ENCODE results near the gene GCDH. TPM values are rescaled to one million over a fixed set of nuclear protein-coding genes. Genes with fewer than 3 reads are reported as not detected.

The GCDH gene
- total RNA-seq, 2 experiments from 2014 or later: 31.5 to 48.7 TPM

DNA sequence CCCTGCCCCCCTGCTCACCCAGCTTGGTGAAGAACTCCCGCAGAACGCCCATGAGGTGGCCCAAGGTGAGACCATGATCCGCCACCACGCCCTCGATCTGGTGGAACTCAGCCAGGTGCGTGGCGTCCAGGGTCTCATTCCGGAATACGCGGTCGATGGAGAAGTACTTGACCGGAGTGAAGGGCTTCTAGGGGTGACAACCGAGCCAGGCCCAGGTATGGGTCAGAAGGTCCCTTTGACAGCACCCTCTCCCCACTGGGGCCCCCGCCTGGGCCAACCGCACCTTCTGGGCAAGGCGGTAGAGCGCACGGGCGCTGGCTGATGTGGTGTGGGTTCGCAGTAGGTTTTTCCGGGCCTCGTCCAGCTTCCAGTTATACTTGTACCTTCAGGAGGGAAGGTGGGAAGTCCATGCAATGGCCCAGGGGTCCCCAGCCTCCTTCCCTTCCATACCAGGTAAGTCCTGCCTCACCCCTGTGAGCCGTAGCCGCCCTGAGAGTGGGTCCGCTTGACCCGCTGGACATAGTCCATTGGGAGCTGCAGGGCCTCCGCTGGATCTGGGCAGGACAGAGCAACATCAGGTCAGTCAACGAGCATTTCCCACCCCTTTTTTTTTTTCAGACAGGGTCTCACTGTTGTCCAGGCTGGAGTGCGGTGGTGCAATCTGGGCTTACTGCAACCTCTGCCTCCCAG, 33.8 kb downstream of the GCDH start:
- CTCF ChIA-PET (ENCODE audit: unreplicated experiment): no interaction called here
- POLR2A ChIA-PET: no interaction called here
- BruUV-seq (replicated peaks): no TSS peak
- DNase-seq (ENCODE audit: low spot score): no peak
- H3K4me1 ChIP-seq (ENCODE audit: insufficient read depth, low read length, poor library complexity, severe bottlenecking): no peaks in the 10 kb centered on the region
- H3K79me2 ChIP-seq (ENCODE audit: insufficient read depth, low read depth, low read length): no peaks in the 10 kb centered on the region
- intact Hi-C loops (cut with micrococcal nuclease; ENCODE audit: unreplicated experiment): no loop called here
- H3K9me3 ChIP-seq (ENCODE audit: low read length): no peaks in the 10 kb centered on the region
- no peak for TF ChIP-seq CTCF (conservative IDR thresholded peaks at IDR 0.05; ENCODE audit: low read length)
- no peak for TF ChIP-seq EZH2phosphoT487 (IDR thresholded peaks at IDR 0.05; ENCODE audit: borderline replicate concordance, low read depth, low read length)
- H3K4me2 ChIP-seq (ENCODE audit: low read length): no peak overlapping the region
- H3K27ac ChIP-seq (ENCODE audit: low read depth, low read length, poor library complexity, severe bottlenecking): no peak overlapping the region
- H3K9me2 ChIP-seq (ENCODE audit: insufficient read depth, low read length): no peaks in the 10 kb centered on the region
- H2AFZ ChIP-seq (ENCODE audit: low read length): no peak overlapping the region
- H3K36me3 ChIP-seq (ENCODE audit: insufficient read depth, low read length): peaks cover 84% of the 10 kb centered on the region
- H3K4me3 ChIP-seq (ENCODE audit: low read depth, low read length, poor library complexity, severe bottlenecking): no peak overlapping the region
- no peaks in the 10 kb centered on the region for H4K20me1 ChIP-seq (ENCODE audit: insufficient read depth, low read length)

DNA sequence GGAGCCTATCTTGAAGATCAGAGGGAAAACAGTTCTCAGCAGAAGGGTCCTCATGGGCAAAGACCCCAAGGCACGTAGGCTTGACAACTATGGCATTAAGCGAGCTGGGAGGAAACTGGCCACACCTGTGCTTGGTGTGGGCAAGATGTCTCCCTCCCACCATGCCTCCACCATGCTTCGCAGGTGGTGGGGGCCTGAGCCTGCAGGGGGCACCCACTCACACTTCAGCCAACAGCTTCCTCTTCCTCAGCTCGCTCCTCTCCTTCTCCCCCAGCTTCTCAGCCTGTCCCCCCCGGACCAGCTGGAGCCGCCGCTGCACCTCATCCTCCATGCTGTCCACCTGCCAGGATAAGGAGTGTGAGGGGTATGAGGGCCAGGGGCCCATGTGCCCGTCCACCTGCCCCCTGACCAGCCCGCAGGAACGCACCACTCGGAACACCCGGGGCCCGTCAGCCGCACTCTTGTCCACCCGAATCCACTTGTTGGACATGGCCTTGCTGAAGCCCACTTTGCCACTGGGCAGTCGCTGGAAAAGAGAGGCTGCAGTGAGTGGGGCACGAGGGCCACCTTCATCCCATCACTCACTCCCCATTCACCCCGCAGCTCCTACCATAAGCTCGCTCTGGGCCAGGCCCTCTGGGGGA, 39.2 kb downstream of the GCDH start:
- Histone ChIP-seq H3K4me2 (ENCODE audit: low read length) (no peak overlapping the region), H3K79me2 (ENCODE audit: insufficient read depth, low read depth, low read length) (peaks cover 26% of the 10 kb centered on the region), H4K20me1 (ENCODE audit: insufficient read depth, low read length) (peaks cover 8% of the 10 kb centered on the region; the same call in 1 of the 2 replicates), H3K9me2 (ENCODE audit: insufficient read depth, low read length) (no peaks in the 10 kb centered on the region), H3K4me3 (ENCODE audit: low read depth, low read length, poor library complexity, severe bottlenecking) (no peak overlapping the region), H2AFZ (ENCODE audit: low read length) (no peak overlapping the region), H3K36me3 (ENCODE audit: insufficient read depth, low read length) (peaks cover 61% of the 10 kb centered on the region), H3K4me1 (ENCODE audit: insufficient read depth, low read length, poor library complexity, severe bottlenecking) (peaks cover 18% of the 10 kb centered on the region), H3K9me3 (ENCODE audit: low read length) (no peaks in the 10 kb centered on the region), H3K27ac (ENCODE audit: low read depth, low read length, poor library complexity, severe bottlenecking) (no peak overlapping the region)
- no TSS peak for BruUV-seq (replicated peaks)
- ChIA-PET CTCF (ENCODE audit: unreplicated experiment) (interaction anchor here (0.6 kb wide), 1 partner anchor 49 kb away, joined by 5 read pairs; the partner anchor contains the start of gene DNASE2), POLR2A (interaction anchor here (1.0 kb wide), 1 partner anchor 36 kb away, joined by 4 read pairs; no protein-coding TSS in a partner anchor)
- intact Hi-C loops (cut with micrococcal nuclease; ENCODE audit: unreplicated experiment): no loop called here
- DNase-seq (ENCODE audit: low spot score): no peak
- TF ChIP-seq CTCF (conservative IDR thresholded peaks at IDR 0.05; ENCODE audit: low read length): peak; percentile 44; the same call in 1 of the 2 replicates
- no peak for TF ChIP-seq EZH2phosphoT487 (IDR thresholded peaks at IDR 0.05; ENCODE audit: borderline replicate concordance, low read depth, low read length)

Measured in OCI-LY7 (cell line).